ENCODE results near the gene CST6.

GRCh38 chr11:66045177-66045639 lies 33.4 kb downstream of the CST6 start:
- TF ChIP-seq CTCF (IDR thresholded peaks at IDR 0.05; ENCODE audit: low read depth, low read length) (peak; percentile 98), EZH2phosphoT487 (IDR thresholded peaks at IDR 0.05; ENCODE audit: low read depth) (no peak)

Measured in OCI-LY3 (cell line).